OCI-LY7 (cell line): ENCODE data around the gene PLIN5.

Experiments used
- EZH2phosphoT487 ChIP-seq: fragments of 200-600 bp; sonication (generic); IDR thresholded peaks from 2 replicates; pipeline ENCODE4 v1.6.1; 2018; ENCODE audit warnings: low read depth, borderline replicate concordance, mild to moderate bottlenecking, mixed run types, antibody characterized with exemption, low read length, moderate library complexity, mixed read lengths
- TF ChIP-seq, protein P1 (sequence below): fragments of 200-600 bp; sonication (generic); conservative IDR thresholded peaks from 2 replicates; pipeline ENCODE4 v1.5.1; 2014; ENCODE audit warnings: mild to moderate bottlenecking, antibody characterized with exemption, low read length, moderate library complexity, mixed read lengths

DNA sequence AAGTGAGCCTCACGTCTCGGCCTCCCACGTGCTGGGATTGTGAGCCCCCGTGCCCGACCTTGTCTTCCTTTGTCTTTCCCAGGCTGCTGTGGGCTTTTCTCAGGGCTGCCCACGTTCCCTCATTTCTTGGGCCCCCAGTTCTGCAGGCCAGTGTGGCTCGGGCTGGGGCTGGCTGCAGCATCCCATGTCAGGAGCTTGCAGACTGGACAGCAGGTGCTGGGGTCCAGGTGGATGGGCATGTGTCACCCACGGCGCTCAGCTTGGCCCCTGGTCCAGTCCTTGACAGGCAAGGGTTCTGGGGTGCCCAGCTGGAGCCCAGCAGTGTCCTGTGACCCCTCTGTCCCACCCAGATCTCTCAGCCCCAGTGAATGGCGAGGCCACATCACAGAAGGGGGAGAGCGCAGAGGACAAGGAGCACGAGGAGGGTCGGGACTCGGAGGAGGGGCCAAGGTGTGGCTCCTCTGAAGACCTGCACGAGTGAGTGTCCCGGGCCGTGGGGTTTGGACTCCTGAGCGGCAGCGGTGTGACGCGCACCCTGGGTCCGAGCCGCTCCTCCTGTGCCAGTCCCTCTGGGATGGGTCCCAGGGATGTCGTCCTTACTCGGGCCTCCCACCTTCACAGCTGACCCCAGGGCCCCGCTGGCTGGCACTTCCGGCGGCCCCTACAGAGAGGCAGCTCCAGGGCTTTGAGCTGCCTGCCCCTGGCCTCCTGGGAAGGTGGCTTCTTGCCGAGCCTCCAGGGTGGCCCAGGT is 34.0 kb downstream of the PLIN5 start:
- TF ChIP-seq, protein P1, sequence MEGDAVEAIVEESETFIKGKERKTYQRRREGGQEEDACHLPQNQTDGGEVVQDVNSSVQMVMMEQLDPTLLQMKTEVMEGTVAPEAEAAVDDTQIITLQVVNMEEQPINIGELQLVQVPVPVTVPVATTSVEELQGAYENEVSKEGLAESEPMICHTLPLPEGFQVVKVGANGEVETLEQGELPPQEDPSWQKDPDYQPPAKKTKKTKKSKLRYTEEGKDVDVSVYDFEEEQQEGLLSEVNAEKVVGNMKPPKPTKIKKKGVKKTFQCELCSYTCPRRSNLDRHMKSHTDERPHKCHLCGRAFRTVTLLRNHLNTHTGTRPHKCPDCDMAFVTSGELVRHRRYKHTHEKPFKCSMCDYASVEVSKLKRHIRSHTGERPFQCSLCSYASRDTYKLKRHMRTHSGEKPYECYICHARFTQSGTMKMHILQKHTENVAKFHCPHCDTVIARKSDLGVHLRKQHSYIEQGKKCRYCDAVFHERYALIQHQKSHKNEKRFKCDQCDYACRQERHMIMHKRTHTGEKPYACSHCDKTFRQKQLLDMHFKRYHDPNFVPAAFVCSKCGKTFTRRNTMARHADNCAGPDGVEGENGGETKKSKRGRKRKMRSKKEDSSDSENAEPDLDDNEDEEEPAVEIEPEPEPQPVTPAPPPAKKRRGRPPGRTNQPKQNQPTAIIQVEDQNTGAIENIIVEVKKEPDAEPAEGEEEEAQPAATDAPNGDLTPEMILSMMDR: no peak
- no peak for TF ChIP-seq EZH2phosphoT487
